Omental fat pad (tissue), 4 donors: Measurements from ENCODE around the gene ARRDC3. TPM values are rescaled to one million over a fixed set of nuclear protein-coding genes. Genes with fewer than 3 reads are reported as not detected.
"Not testable (repeated sequence)": the region's sequence is repeated elsewhere in the genome, so short reads cannot be mapped to it uniquely, and the experiment has no call there.

Experiments
- ATAC-seq: fragments of 150-250 bp; one replicate; pipeline ENCODE4 v1.9.1; 2016; ENCODE audit warnings: mild to moderate bottlenecking, moderate library complexity; ENCODE audit not compliant: low FRiP score
- DNase-seq: peaks from one replicate; pipeline ENCODE4 v3.0.0-alpha.2; 2019; ENCODE audit warnings: low spot score
- total RNA-seq, 4 donors: library from RNA; depleted of rRNA; stranded (reverse); fragments of >200 nt; gene quantifications; one replicate each; pipeline ENCODE4 v1.1.0, GENCODE V29; 2016
- TF ChIP-seq, protein P1 (sequence below), 3 donors: fragments of 450-650 bp; IDR thresholded peaks; one replicate each; pipeline ENCODE4 v1.5.1; 2016 to 2017; ENCODE audit warnings: antibody characterized with exemption in 3 of 3, mild to moderate bottlenecking in 3 of 3, moderate library complexity in 2 of 3

Gene ARRDC3
- total RNA-seq, 4 donors from 2014 or later = 36.8 to 87.0 (median 61.0) TPM

DNA sequence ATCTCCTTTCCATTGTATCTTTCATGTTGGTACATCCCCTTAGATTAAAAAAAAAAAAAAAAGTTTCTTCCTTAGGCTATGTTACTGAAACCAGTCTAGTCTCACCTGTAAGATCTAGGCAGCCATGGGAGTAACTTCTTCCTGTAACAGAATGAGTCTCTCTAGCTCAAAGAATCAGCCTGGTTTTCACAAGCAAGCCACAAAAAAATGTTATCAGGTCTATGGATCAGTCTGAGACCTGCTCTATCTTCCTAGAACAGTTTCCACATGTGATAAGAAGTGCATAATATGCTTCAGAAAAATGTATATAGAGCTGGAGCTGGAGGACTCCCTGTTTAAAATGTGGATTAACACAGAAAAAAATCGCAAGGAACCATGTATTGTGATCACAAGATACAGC lies 53.8 kb downstream of the ARRDC3 start:
- TF ChIP-seq, protein P1, sequence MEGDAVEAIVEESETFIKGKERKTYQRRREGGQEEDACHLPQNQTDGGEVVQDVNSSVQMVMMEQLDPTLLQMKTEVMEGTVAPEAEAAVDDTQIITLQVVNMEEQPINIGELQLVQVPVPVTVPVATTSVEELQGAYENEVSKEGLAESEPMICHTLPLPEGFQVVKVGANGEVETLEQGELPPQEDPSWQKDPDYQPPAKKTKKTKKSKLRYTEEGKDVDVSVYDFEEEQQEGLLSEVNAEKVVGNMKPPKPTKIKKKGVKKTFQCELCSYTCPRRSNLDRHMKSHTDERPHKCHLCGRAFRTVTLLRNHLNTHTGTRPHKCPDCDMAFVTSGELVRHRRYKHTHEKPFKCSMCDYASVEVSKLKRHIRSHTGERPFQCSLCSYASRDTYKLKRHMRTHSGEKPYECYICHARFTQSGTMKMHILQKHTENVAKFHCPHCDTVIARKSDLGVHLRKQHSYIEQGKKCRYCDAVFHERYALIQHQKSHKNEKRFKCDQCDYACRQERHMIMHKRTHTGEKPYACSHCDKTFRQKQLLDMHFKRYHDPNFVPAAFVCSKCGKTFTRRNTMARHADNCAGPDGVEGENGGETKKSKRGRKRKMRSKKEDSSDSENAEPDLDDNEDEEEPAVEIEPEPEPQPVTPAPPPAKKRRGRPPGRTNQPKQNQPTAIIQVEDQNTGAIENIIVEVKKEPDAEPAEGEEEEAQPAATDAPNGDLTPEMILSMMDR (IDR thresholded peaks at IDR 0.05) = no peak
- no peak for DNase-seq
- no peak for ATAC-seq

DNA sequence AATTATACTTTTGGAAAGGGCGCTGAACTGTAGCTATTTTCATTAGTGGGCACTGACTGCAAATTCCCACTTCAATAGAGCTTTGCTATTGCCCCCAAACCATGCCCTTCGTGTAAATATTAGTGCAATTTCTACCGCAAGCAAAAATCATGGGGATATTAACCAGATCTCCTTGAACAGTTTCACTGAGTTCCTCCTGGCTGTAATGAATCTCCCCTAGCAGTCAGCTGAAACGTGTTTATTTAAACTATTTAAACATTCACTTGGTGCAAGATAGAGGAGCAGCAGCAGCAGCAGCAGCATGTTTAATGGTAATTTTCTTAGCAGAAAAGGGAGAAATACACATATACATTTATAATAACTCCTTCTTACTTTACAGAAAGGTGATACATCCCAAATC lies 54.4 kb downstream of the ARRDC3 start:
- TF ChIP-seq, protein P1 (IDR thresholded peaks at IDR 0.05) = no peak
- DNase-seq (no peak), ATAC-seq (no peak)

DNA sequence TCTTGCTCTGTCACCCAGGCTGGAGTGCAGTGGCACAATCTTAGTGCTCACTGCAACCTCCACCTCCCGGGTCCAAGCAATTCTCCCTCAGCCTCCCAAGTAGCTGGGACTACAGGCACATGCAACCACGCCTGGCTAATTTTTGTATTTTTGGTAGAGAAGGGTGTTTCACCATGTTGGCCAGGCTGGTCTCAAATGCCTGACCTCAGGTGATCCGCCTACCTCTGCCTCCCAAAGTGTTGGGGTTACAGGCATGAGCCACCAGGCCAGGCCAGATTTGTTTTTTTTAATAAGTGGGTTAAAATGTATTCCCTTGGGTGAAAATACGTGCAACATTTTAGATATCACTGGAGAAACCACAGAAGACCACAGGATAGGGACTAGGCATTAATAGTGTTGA lies 60.1 kb downstream of the ARRDC3 start:
- DNase-seq, ATAC-seq: not testable (repeated sequence)

DNA sequence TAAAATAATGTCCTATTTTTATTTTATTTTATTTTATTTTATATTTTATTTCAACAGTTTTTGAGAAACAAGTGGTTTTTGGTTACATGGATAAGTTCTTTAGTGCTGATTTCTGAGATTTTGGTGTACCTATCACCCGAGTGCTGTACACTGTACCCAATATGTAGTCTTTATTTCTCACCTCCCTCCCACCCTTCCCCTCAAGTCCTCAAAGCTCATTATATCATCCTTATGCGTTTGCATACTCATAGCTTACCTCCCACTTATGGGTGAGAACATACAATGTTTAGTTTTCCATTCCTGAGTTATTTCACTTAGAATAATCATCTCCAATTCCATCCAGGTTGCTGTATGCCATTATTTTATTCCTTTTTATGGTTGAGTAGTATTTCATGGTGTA lies 63.5 kb downstream of the ARRDC3 start:
- ATAC-seq (no peak), DNase-seq (no peak)
- TF ChIP-seq, protein P1 (IDR thresholded peaks at IDR 0.05) = no peak

DNA sequence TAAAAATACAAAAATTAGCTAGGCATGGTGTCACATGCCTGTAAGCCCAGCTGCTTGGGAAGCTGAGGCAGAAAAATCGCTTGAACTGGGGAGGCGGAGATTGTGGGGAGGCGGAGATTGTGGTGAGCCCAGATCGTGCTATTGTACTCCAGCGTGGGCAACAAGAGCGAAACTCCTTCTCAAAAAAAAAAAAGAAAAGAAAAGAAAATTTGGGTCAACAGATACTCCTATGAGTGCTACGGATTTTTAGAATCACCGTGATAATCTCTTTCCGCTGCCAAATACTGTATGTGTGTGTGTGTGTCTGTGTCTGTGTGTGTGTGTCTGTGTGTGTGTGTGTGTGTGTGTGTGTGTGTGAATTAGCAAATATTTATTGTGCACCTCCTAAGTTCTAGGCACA lies 64.4 kb downstream of the ARRDC3 start:
- TF ChIP-seq, protein P1 (IDR thresholded peaks at IDR 0.05) = no peak
- DNase-seq (no peak), ATAC-seq (no peak)
